ENCODE results near the gene MNS1. TPM values are rescaled to one million over a fixed set of nuclear protein-coding genes. Genes with fewer than 3 reads are reported as not detected.
A peak's percentile ranks its signal among the peaks of the same experiment; 100 is the strongest.
"Not testable (repeated sequence)": the region's sequence is repeated elsewhere in the genome, so short reads cannot be mapped to it uniquely, and the experiment has no call there.

The MNS1 gene
- total RNA-seq, 1 donor from 2014 or later: 1.5 TPM

DNA sequence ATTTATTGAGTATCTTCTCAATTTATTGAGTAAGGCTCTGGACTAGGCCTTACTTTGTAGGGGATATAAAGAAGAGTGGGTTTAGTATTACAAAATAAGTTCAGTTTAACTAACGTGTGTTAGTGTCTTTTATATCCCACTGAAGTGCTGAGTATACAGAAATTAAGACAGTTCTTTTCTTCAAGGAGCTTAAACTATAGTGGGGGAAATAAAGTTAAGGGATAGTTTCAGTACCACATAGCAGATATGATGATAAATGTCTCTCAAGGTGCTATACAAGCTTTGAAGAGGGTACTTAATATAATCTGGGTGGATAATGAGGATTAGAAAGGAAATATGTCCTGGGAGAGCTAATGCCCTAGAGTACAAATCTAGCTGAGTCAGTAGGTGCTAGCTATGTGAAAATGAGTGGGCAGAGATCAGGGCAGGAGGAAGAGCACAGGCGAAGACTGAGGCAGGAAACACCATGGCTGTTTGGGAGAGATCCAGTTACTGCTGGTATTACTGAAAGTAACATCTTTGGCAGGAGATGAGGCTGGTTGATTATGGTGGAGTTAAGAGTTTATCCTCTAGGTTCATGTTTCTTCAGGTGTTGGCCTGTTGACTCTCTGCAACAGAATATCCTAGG, 53.7 kb downstream of the MNS1 start:
- no peak for TF ChIP-seq CTCF (IDR thresholded peaks at IDR 0.05)
- H3K27ac Mint-ChIP-seq (ENCODE audit: unreplicated experiment): no peak overlapping the region
- peaks cover 13% of the 10 kb centered on the region for H3K9me3 Mint-ChIP-seq (ENCODE audit: low read depth)
- H3K4me3 Mint-ChIP-seq (ENCODE audit: unreplicated experiment): no peak overlapping the region
- no peaks in the 10 kb centered on the region for H3K36me3 Mint-ChIP-seq (ENCODE audit: low read depth)
- no peaks in the 10 kb centered on the region for H3K27me3 Mint-ChIP-seq (ENCODE audit: low read depth)
- H3K4me1 Mint-ChIP-seq (ENCODE audit: low read depth): no peaks in the 10 kb centered on the region
- no peak for DNase-seq (ENCODE audit: low spot score)

DNA sequence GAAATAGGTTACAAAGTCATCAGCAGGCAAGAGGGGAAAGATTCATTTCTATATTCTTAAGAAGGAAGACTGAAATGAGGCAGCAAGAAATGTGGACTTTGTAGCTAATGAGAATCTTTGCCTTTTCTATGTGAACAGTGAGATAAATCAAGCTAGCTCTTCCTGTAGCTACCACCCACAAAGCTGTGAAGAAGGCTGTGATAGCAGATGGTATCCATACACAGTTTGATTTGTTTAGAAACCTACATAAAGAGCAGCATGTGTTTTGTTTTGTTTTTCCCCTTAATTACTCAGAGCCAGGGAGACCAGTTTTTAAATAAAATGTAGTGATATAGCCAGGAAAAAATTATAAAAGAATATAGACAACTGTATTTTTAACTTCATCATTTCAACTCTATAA, 54.2 kb downstream of the MNS1 start:
- H3K9me3 Mint-ChIP-seq (ENCODE audit: low read depth): peaks cover 17% of the 10 kb centered on the region
- no peaks in the 10 kb centered on the region for H3K36me3 Mint-ChIP-seq (ENCODE audit: low read depth)
- no peak overlapping the region for H3K27ac Mint-ChIP-seq (ENCODE audit: unreplicated experiment)
- H3K4me3 Mint-ChIP-seq (ENCODE audit: unreplicated experiment): no peak overlapping the region
- no peak for TF ChIP-seq CTCF (IDR thresholded peaks at IDR 0.05)
- DNase-seq (ENCODE audit: low spot score): no peak
- H3K4me1 Mint-ChIP-seq (ENCODE audit: low read depth): no peaks in the 10 kb centered on the region
- H3K27me3 Mint-ChIP-seq (ENCODE audit: low read depth): no peaks in the 10 kb centered on the region

- peaks cover 26% of the 10 kb centered on the region for H3K9me3 Mint-ChIP-seq (ENCODE audit: low read depth)
- H3K4me3 Mint-ChIP-seq (ENCODE audit: unreplicated experiment); H3K36me3 Mint-ChIP-seq (ENCODE audit: low read depth); DNase-seq (ENCODE audit: low spot score); H3K4me1 Mint-ChIP-seq (ENCODE audit: low read depth); H3K27ac Mint-ChIP-seq (ENCODE audit: unreplicated experiment); H3K27me3 Mint-ChIP-seq (ENCODE audit: low read depth): not testable (repeated sequence)
Measured at GRCh38 chr15:56399209-56399608, 65.7 kb downstream of the MNS1 start.

- not testable (repeated sequence) for H3K4me3 Mint-ChIP-seq (ENCODE audit: unreplicated experiment); H3K27ac Mint-ChIP-seq (ENCODE audit: unreplicated experiment)
Measured at GRCh38 chr15:56397325-56397724, 67.6 kb downstream of the MNS1 start.

DNA sequence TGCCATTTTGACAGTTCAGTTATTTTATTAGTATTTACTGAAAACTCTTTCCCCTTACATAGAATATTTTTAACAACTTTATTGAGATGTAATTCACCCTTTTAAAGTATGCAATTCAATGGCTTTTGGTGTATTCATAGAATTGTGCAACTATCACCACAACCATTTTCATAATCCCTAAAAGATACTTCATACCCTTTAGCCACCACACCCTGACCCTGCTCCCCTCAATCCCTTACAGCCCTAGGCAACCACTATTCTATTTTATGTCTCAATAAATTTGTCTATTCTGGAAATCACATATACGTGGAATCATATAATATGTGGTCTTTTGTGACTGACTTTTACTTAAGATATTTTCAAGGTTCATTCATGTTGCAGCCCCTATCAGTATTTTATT, 70.0 kb downstream of the MNS1 start:
- Mint-ChIP-seq H3K4me3 (ENCODE audit: unreplicated experiment) (no peak overlapping the region), H3K27ac (ENCODE audit: unreplicated experiment) (peak overlapping the region; percentile 1), H3K9me3 (ENCODE audit: low read depth) (peaks cover 6% of the 10 kb centered on the region), H3K27me3 (ENCODE audit: low read depth) (no peaks in the 10 kb centered on the region), H3K4me1 (ENCODE audit: low read depth) (no peaks in the 10 kb centered on the region), H3K36me3 (ENCODE audit: low read depth) (no peaks in the 10 kb centered on the region)
- DNase-seq (ENCODE audit: low spot score): no peak
- no peak for TF ChIP-seq CTCF (IDR thresholded peaks at IDR 0.05)

More at GRCh38 chr15:56397325-56397724, 67.6 kb downstream of the MNS1 start:
- not testable (repeated sequence) for H3K27me3 Mint-ChIP-seq (ENCODE audit: low read depth); DNase-seq (ENCODE audit: low spot score); H3K36me3 Mint-ChIP-seq (ENCODE audit: low read depth); H3K4me1 Mint-ChIP-seq (ENCODE audit: low read depth)
- peaks cover 13% of the 10 kb centered on the region for H3K9me3 Mint-ChIP-seq (ENCODE audit: low read depth)

GRCh38 chr15:56393277-56393676, 71.7 kb downstream of the MNS1 start:
- Mint-ChIP-seq H3K9me3 (ENCODE audit: low read depth) (peaks cover 6% of the 10 kb centered on the region), H3K4me1 (ENCODE audit: low read depth) (no peaks in the 10 kb centered on the region), H3K36me3 (ENCODE audit: low read depth) (no peaks in the 10 kb centered on the region), H3K4me3 (ENCODE audit: unreplicated experiment) (no peak overlapping the region), H3K27me3 (ENCODE audit: low read depth) (no peaks in the 10 kb centered on the region), H3K27ac (ENCODE audit: unreplicated experiment) (no peak overlapping the region)
- no peak for TF ChIP-seq CTCF (IDR thresholded peaks at IDR 0.05)
- DNase-seq (ENCODE audit: low spot score): no peak
